Posterior vena cava (tissue), 2 donors: ENCODE data around the gene ANKS3. TPM values are rescaled to one million over a fixed set of nuclear protein-coding genes. Genes with fewer than 3 reads are reported as not detected.

Experiments
- DNase-seq: peaks from one replicate; pipeline ENCODE4 v3.0.0-alpha.2; 2020; ENCODE audit warnings: low spot score
- intact Hi-C, 2 donors: fragments of 100-400 bp; cut with DNase I; formaldehyde crosslinking; loops; one replicate each; pipeline versions ENCODE4 v1.14.1 to v1.14.2; 2022 to 2023
- total RNA-seq, 2 donors: library from RNA; stranded (reverse); fragmentation: NEBNext Ultra II Directional; extraction: Animal tissue kit (Norgen Biotek cat#: 25700); gene quantifications; one replicate each; pipeline ENCODE4 v1.2.1, GENCODE V29; 2021
- donor health status: DM: yes; HTN: yes; CAD: no.
- donor health status: DM: yes; HTN: yes; CAD: no.

The ANKS3 gene
- total RNA-seq, 2 donors from 2014 or later, result 17.0 to 17.8 TPM

DNA sequence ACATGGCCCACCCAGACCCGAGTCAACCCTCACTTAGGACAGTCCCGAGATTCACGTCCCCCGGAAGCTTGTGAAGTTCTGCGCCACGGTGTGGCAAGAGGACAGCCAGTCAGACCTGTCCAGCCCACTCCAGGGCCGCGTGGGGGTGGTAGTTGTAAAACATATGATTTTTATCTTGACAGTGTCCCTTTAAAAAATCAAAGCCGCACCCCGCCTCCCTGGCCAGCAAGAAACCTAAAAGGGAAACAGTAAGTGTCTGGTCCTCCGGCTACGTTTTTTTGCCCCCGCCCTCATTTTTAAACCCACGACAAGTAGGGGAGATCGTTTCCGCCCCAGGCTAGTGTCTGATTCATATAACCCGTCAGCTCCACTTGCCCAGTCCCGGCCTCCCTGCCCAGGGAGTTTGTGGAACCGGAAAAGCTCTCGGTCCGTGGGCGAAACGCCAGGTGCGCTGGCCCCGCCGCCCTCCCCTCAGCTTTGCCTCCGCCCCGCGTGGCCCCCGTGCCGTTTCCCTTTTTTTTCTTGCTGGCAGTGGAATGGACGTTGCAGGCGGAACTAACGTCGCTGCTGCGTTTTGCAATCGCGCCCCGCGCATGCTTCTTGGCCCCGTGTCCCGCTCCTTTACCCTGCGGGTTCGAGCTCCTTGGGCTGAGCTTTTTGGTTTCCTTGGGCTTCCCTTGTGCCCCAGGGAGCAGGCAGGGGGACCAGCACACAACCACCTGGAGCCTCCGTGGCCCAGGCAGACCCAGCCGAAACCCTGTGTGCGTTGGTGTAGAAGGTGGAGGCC, 54.0 kb downstream of the ANKS3 start:
- DNase-seq, result peak; percentile 95
- intact Hi-C loops, result no loop called here

DNA sequence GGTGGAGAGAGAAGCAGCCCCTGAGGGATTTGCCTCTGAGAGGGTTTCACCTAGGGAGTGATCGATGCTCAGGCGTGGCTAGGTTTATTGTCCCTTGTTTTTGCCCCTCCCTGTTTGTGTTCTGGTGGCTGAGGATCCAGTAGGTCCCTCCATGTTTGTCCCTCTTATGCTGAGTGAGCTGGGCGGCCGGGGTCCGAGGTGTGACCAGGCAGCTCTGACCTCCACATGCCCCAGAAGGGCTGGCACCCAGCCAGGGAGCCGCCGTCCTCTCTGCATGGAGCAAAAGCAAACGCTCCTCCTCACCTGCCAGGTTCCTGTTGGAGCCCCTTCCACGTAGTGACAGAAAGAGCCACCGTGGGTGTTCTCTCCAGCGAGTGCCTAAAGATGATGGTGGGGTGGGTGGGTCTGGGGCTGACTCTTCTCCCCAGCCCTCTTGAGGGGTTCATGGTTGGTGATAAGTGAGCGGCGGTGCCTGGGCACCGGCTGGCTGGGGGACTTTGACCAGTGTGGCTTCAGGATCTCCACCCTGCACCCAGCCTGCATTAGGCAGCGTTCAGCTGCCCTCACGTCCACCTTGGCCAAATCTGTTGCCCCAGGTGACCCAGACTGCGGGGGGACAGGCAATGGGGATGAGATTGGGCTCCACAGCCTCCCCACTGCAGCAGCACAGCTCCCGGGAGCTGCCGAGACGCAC, 54.8 kb downstream of the ANKS3 start:
- intact Hi-C loops, result no loop called here
- DNase-seq, result no peak

DNA sequence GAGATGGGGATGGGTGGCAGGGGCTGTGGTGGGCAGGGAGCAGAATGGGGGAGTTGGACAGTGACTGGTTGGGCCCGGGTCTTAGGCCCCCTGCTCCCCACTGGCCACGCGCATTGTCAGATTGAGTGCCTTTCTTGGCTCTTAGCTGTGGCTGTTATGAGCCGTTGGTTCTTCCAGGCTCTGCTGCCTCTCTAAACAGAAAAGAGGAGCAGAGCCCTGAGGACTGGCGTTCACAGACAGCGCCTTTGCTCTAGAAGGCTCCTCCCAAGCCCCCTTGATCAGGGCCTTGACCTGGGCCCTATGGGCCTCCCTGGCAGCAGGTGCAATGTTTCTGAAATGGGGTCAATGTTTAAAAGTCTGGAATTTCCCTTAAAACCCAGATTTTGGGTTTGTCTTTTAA, 55.5 kb downstream of the ANKS3 start:
- intact Hi-C loops, result no loop called here
- DNase-seq, result no peak

DNA sequence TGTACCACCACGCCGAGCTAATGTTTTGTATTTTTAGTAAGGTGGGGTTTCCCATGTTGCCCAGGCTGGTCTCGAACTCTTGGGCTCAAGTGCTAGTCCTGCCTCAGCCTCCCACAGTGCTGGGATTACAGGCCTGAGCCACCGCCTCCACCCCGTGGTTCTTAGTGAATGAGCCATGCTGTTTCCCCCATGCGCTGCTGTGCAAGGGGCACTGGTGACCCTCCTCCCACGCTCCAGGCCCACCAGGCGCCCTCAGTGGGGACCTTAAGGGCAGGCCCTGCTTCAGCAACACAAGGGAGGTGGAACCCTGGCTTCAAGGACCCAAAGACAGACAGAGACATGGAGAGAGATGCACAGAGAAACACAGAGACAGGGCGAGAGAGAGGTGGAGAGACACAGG, 56.1 kb downstream of the ANKS3 start:
- no peak for DNase-seq
- intact Hi-C loops, result no loop called here

DNA sequence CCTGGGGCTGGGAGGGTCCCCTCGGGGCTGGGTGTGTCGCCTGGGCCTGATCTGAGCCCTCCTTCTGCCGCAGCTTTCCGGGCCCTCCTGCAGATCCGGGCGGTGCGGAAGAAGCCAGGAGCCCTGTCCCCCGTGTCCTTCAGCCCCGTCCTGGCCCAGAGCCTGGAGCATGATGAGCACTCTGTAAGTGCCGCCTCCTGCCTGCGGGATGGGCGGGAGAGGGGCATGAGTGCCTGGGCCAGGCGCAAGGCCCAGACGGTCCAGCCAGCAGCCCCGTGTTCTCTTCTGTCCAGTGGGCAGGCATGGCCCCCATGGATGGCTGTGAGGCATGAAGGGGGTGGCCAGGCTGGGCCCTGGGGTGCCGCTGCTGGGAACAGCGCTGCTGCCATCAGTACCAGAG, 56.7 kb downstream of the ANKS3 start:
- intact Hi-C loops, result no loop called here
- DNase-seq, result no peak

DNA sequence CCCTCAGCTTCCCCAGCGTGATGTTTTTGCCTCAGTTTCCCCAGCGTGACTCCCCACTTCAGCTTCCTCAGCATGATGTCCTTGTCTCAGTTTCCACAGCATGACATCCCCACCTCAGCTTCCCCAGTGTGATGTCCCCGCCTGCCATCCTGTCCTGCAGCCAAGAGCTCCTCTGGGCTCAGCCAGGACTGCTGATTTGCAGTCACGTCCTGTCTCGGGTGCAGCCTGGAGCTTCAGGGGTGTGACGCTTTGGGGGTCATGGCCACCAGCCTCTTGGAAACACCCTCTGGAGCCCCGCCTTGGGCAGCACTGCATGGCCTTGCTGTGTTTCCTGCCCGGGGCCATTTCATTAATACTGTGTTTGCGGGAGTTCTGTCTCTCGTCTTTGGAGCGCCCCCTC, 57.2 kb downstream of the ANKS3 start:
- no peak for DNase-seq
- intact Hi-C loops, result no loop called here

DNA sequence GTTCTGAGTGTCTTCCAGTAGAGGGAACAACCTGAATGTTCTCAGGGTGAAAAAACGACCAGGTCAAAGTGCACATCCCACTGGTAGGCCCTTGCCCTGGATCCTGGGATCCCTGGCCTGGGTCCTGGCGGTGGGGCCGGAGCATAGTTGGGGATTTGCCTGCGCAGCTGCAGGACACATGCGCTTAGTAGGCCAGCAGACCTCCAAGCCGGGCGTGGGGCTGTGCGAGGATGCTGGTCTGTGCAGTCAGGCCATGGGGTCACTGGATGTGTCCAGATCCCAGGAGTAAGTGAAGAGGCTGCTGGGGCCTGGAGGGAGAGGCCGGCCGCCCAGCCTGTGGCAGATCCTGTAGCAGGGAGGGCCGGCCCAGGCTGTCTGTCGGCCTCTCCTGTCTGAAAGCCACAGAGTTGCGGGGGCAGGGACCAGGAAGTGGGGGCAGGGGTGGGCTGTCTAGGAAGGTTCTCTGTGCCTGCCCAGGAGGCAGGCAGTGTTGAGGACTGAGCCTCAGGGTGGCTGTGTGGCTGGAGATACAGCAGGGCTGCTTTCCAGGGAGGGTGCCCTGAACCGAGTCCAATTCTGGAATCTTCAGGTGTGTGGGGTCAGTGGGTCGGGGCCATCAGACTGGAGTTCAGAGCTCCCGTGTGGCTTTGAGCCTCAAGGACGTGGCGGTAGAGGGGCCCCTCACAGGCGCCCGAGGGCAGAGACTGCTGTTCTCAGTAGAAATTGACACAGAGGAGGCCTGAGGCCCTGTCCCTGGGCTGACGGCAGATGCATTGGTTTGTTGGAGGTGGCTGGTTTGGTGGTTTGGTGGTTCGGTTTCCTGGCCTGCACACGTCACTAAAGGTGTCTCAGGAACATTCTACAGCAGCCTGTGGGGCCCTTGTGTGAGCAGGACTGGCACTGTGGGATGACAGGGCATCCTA, 57.9 kb downstream of the ANKS3 start:
- no peak for DNase-seq
- intact Hi-C loops, result no loop called here

DNA sequence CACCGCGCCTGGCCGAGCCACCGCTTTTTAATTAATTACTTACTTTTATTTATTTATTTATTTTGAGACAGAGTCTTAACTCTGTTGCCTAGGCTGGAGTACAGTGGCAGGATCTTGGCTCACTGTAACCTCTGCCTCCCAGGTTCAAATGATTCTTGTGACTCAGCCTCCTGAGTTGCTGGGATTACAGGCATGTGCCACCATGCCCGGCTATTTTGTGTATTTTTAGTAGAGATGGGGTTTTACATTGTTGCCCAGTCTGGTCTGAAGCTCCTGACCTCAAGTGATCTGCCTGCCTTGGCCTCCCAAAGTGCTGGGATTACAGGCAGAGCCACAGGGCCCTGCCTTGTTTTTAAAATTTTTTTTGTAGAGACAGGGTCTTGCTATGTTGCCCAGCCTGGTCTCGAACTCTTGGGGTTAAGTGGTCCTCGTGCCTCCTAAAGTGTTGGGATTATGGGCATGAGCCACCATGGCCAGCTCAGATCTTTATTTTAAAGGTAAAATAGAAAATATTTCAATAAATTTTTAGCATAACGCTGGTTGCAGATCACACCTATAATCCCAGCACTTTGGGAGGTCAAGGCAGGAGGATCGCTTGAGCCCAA, 59.0 kb downstream of the ANKS3 start:
- DNase-seq, result no peak
- intact Hi-C loops, result no loop called here

DNA sequence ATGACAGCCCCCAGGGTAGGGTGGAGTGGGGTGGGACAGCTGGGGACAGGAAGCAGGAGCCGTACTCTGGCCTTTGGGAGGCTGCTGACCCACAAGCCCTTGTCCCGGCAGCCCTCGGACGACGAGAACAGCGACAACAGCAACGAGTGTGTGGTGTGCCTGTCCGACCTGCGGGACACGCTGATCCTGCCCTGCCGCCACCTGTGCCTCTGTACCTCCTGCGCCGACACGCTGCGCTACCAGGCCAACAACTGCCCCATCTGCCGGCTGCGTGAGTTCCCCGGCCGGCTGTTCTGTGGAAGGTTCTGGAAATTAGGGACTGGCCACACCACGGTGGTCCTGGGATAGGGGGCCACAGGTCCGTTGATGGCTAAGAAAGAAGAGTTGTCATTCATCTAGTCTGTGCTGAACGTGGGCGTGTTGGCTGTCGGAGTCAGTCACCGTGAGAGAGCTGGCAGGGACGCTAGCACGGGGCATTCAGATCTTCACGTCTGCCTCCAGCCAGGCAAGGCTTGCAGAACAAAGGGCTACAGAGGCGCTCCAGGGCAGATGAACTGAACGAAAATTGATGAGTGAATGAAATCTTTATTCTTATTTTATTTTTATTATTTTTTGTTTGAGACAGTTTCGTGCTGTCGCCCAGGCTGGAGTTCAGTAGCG, 60.6 kb downstream of the ANKS3 start:
- intact Hi-C loops, result no loop called here
- DNase-seq, result no peak

DNA sequence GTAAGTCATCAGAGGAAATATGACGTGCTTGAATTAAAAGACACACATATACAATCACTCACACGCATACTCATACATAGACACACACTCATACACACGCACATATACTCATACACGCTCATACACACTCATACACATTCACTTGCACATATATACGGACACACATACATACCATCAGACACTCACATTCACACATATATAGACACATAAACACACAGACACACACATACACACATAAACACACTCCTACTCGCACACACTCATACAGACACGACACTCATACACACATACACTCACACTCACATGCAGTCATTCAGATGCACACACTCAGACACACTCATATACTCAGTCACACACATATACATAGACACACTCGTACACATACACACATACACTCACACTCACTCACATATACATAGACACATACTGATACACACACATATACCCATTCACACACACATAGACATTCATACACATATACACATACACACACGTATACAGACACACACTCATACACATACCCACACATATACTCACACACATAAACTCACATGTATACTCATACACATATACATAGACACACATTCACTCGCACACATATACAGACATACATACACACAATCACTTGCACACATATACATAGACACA, 65.6 kb downstream of the ANKS3 start:
- DNase-seq, result no peak
- intact Hi-C loops, result no loop called here

DNA sequence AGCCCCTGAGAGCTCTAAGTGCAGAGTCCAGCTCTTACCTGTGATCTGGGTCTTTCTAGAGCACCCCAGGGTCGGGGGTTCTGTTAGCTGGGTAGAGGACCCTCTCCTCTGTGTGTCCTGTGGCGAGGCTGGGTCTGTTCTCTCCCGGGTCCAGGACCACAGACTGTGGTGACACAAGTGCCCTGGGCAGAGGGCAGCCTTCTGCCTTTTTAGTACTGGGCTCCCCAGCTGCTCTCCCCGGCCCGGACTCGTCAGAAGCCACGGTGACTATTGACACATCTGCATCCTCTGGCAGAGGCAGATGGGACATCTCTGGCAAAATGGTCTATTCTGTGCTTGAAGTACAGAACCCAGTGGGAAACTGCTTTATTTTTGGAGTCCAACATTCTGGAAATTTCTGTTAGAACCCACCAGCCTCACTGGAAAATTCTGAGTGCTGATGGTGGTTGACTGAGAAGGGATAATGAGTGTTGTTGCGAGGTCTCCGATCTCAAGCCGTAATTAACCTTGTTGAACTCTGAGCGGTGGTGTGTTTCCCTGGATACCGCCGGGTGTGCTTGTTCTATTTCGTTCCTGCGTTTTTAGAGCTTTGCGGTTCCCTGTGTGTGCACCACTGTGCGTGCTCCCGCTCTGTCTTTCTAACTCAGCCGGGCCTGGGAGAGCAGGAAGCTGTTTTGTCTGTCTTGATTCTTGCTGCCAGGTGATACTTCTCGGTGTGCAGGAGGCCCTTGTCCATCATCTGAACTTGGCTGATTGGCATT, 66.7 kb downstream of the ANKS3 start:
- intact Hi-C loops, result no loop called here
- DNase-seq, result no peak

DNA sequence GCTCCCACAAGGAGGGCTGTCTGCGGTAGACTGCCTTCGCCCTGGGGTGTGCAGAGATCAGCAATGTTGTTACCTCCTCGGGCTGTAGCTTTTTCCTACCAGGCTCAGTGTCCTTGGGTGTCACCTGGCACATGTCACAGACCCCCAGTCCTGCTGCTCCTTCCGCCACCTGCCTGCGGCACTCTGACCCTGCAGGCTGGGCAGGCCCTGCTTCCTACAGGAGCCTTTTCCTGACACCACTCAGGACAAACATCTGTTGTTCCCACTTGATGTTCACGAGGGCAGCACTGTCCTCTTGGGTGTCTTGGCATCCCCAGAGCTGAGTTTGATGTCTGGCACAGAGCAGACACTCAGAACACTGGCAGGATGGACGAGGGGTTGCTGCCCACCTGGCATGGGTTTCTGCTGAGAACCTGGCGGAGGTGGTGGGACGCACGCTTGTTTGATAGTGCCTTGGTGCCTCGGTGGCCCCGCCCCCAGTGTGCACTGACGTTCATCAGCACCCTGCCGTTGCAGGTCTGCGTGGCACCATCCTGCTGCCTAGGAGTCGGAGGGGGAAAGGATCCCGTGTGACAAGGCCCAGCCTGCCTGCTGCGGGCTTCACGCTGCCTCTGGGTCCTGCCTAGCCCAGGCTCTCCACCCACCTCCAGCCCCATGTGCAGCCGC, 67.4 kb downstream of the ANKS3 start:
- no peak for DNase-seq
- intact Hi-C loops, result no loop called here

DNA sequence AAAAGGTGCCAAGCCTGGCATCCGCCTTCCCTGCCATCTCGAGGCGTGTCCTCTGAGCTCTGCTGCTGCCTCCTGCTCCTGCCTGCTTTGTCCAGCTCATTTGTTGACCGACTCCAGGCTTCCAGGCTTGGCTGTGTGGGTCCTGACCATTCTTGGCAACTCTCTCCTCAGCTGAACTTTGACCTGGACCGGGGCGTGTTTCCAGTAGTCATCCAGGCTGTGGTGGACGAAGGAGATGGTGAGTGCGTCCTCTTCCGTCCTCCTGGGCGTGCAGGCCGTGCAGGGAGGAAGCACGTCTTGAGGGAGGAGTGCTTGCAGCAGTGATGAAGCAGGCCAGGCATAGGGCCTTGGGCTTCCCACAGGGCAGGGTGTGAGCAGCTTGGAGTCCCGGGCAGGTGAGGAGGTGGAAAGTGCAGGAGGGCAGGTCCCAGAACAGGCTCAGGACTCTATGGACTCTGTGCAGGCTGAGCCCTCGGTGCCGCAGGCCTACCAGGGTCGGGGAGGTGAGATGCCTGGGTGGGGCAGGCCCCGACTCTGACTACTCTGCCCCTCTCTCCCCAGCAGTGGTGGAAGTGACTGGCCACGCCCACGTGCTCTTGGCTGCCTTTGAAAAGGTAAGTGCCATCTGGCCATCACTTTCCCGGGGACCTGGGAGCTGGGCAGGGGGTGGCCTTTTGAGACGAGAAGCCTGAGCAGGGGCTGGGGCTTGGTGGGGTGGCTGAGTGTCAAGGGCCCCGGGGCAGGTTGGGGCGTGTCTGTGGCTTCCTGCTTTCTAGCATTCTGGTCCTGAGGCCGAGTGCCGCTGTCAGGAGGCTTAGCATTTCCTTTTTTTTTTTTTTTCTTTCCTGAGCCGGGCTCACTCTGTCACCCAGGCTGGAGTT, 69.3 kb downstream of the ANKS3 start:
- peak; percentile 91 for DNase-seq
- intact Hi-C loops, result no loop called here

DNA sequence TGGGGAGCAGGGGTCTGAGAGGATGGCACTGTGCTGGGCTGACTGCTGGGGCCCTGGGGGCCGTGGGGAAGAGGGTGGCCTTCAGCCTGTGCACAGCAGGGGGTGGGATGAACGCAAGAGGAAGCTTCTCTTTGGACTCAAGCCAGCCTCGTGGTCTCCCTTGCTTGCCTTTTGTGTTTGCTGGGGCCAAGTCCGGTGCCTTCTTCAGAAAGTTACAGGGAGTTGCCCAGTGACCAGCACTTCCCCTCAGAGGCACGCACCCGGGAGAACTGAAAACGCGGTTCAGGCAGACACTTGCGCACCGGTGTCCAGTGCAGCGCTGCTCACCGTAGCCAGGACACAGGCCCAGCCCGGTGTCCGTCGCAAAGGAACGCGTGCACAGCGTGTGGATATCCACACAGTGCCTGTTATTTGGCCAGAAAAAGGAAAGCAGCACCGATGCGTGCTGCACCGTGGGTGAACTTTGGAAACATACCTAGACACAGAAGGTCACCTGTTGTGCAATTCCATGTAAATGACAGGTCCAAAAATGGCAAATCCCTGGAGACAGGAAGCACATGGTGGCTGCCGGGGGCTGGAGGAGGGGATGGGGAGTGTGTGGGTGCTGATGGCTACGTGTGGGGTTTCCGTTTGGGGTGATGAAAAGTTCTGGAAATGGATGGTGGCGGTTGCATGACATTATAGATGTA, 70.2 kb downstream of the ANKS3 start:
- DNase-seq, result no peak
- intact Hi-C loops, result no loop called here

DNA sequence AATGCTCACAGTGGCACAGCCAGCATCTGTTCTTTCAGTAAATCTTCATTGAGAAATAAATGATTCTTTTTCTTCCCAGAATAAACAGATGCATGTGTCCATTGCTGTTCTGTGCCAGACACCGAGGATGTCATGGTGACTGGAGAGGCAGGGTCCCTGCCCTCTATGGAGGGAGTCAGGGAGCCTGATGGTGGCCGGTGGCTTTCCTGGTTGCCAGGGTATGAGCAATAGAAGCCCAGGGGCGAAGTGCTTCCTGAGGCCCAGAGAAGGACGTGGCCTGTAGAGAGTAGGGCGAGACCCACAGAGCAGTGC, 70.7 kb downstream of the ANKS3 start:
- DNase-seq, result no peak
- intact Hi-C loops, result no loop called here

DNA sequence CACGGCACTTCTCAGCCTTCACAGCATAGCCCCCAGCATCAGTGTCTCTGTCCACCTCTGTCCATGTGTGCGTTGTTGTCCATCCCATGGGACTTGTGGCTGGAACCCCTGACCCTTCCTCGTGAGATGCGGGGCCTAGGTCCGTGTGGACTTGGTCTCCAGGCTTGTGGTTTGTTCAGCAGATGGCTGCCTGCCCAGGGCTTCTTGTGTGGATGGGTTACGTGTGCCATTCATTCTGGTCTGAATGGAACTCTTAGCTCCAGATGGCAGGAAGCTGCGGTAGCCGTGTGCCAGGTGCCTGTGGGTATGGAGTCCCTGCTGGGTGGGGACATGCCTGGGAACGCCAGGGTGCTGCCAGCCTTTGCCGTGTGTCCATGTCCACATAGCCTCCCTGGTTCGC, 72.4 kb downstream of the ANKS3 start:
- intact Hi-C loops, result no loop called here
- DNase-seq, result no peak
